ENCODE measurements around the gene EML6.

EML6 gene

GRCh38 chr2:54909001-54909400 is 185.5 kb downstream of the EML6 start:
- DNase-seq (ENCODE audit: low read depth in 3 of 3): no peak

- DNase-seq (ENCODE audit: low read depth in 3 of 3): no peak
Observed at GRCh38 chr2:54912305-54912704, 188.8 kb downstream of the EML6 start.

- no peak for DNase-seq (ENCODE audit: low read depth in 3 of 3)
Observed at GRCh38 chr2:54912893-54913292, 189.4 kb downstream of the EML6 start.

GRCh38 chr2:54914637-54915036 is 191.2 kb downstream of the EML6 start:
- DNase-seq (ENCODE audit: low read depth in 3 of 3): no peak

GRCh38 chr2:54915101-54915500 is 191.6 kb downstream of the EML6 start:
- DNase-seq (ENCODE audit: low read depth in 3 of 3): no peak

GRCh38 chr2:54916637-54917036 is 193.2 kb downstream of the EML6 start:
- no peak for DNase-seq (ENCODE audit: low read depth in 3 of 3)

- no peak for DNase-seq (ENCODE audit: low read depth in 3 of 3)
Observed at GRCh38 chr2:54918647-54919280, 195.3 kb downstream of the EML6 start.

GRCh38 chr2:54920660-54921059 is 197.2 kb downstream of the EML6 start:
- no peak for DNase-seq (ENCODE audit: low read depth in 3 of 3)

- DNase-seq (ENCODE audit: low read depth in 3 of 3): no peak
Observed at GRCh38 chr2:54924121-54924520, 200.7 kb downstream of the EML6 start.

GRCh38 chr2:54925022-54925421 is 201.6 kb downstream of the EML6 start:
- no peak for DNase-seq (ENCODE audit: low read depth in 3 of 3)

GRCh38 chr2:54927085-54927750 is 203.8 kb downstream of the EML6 start:
- no peak for DNase-seq (ENCODE audit: low read depth in 3 of 3)

- no peak for DNase-seq (ENCODE audit: low read depth in 3 of 3)
Observed at GRCh38 chr2:54927751-54928615, 204.5 kb downstream of the EML6 start.

- DNase-seq (ENCODE audit: low read depth in 3 of 3): no peak
Observed at GRCh38 chr2:54928719-54929118, 205.3 kb downstream of the EML6 start.

- no peak for DNase-seq (ENCODE audit: low read depth in 3 of 3)
Observed at GRCh38 chr2:54931473-54931872, 208.0 kb downstream of the EML6 start.

GRCh38 chr2:54935389-54935788 is 211.9 kb downstream of the EML6 start:
- no peak for DNase-seq (ENCODE audit: low read depth in 3 of 3)

- DNase-seq (ENCODE audit: low read depth in 3 of 3): no peak
Observed at GRCh38 chr2:54936766-54937165, 213.3 kb downstream of the EML6 start.

GRCh38 chr2:54939446-54940118 is 216.1 kb downstream of the EML6 start:
- no peak for DNase-seq (ENCODE audit: low read depth in 3 of 3)

GRCh38 chr2:54940723-54941122 is 217.3 kb downstream of the EML6 start:
- no peak for DNase-seq (ENCODE audit: low read depth in 3 of 3)

GRCh38 chr2:54941248-54941984 is 218.0 kb downstream of the EML6 start:
- no peak for DNase-seq (ENCODE audit: low read depth in 3 of 3)

GRCh38 chr2:54942373-54942772 is 218.9 kb downstream of the EML6 start:
- DNase-seq (ENCODE audit: low read depth in 3 of 3): no peak

GRCh38 chr2:54944724-54945326 is 221.4 kb downstream of the EML6 start:
- DNase-seq (ENCODE audit: low read depth in 3 of 3): no peak
